HG02884 (cell line): ENCODE data around the gene TANC1.

Experiments
- ATAC-seq: cut with Tn5 transposase; IDR thresholded peaks from one replicate; pipeline ENCODE4 v1.9.1; 2021; ENCODE audit warnings: mild to moderate bottlenecking, moderate library complexity; ENCODE audit not compliant: unreplicated experiment

The TANC1 gene

GRCh38 chr2:159211447-159212396 is 243.3 kb downstream of the TANC1 start:
- ATAC-seq, result no peak

- ATAC-seq, result no peak
Observed at GRCh38 chr2:159213296-159213695, 244.9 kb downstream of the TANC1 start.

- no peak for ATAC-seq
Observed at GRCh38 chr2:159214325-159214865, 246.0 kb downstream of the TANC1 start.

- no peak for ATAC-seq
Observed at GRCh38 chr2:159215116-159215515, 246.7 kb downstream of the TANC1 start.

GRCh38 chr2:159217676-159218075 is 249.2 kb downstream of the TANC1 start:
- no peak for ATAC-seq

- ATAC-seq, result no peak
Observed at GRCh38 chr2:159218389-159218788, 249.9 kb downstream of the TANC1 start.

- no peak for ATAC-seq
Observed at GRCh38 chr2:159219394-159219998, 251.1 kb downstream of the TANC1 start.

- no peak for ATAC-seq
Observed at GRCh38 chr2:159224061-159224813, 255.8 kb downstream of the TANC1 start.

- ATAC-seq, result no peak
Observed at GRCh38 chr2:159225025-159226016, 256.9 kb downstream of the TANC1 start.

- ATAC-seq, result no peak
Observed at GRCh38 chr2:159226059-159226461, 257.6 kb downstream of the TANC1 start.

GRCh38 chr2:159226608-159227385 is 258.4 kb downstream of the TANC1 start:
- ATAC-seq, result no peak

GRCh38 chr2:159227467-159227866 is 259.0 kb downstream of the TANC1 start:
- ATAC-seq, result no peak

- no peak for ATAC-seq
Observed at GRCh38 chr2:159228081-159228581, 259.7 kb downstream of the TANC1 start.

- no peak for ATAC-seq
Observed at GRCh38 chr2:159229476-159230144, 261.2 kb downstream of the TANC1 start.

- ATAC-seq, result no peak
Observed at GRCh38 chr2:159230145-159230877, 261.9 kb downstream of the TANC1 start.

- no peak for ATAC-seq
Observed at GRCh38 chr2:159232456-159233170, 264.2 kb downstream of the TANC1 start.

- ATAC-seq, result no peak
Observed at GRCh38 chr2:159234868-159235267, 266.4 kb downstream of the TANC1 start.
